ENCODE measurements around the gene CACNA1I. TPM values are rescaled to one million over a fixed set of nuclear protein-coding genes. Genes with fewer than 3 reads are reported as not detected.
A peak's percentile ranks its signal among the peaks of the same experiment; 100 is the strongest.

The CACNA1I gene
- total and polyA plus RNA-seq, 2 experiments from 2014 or later, result 0.42 to 2.4 TPM

- H3K27me3 Mint-ChIP-seq (ENCODE audit: insufficient read depth, low read depth, poor library complexity), result peaks cover 9% of the 10 kb centered on the region
- Histone ChIP-seq H3K27ac (ENCODE audit: low read depth) (no peak overlapping the region), H3K4me2 (no peak overlapping the region), H3K27me3 (ENCODE audit: insufficient read depth) (no peaks in the 10 kb centered on the region), H3F3A (replicated peaks; ENCODE audit: low read depth) (no peaks in the 10 kb centered on the region), H4K20me1 (replicated peaks; ENCODE audit: insufficient read depth) (no peaks in the 10 kb centered on the region), H2AFZ (no peak overlapping the region), H3K9me2 (ENCODE audit: insufficient read depth) (no peaks in the 10 kb centered on the region), H3K4me3 (no peak overlapping the region), H3K79me2 (replicated peaks; ENCODE audit: insufficient read depth) (no peaks in the 10 kb centered on the region), H3K36me3 (ENCODE audit: insufficient read depth) (no peaks in the 10 kb centered on the region), H3K4me1 (ENCODE audit: insufficient read depth) (no peaks in the 10 kb centered on the region)
- DNase-seq (ENCODE audit: low spot score), result no peak
- no peak overlapping the region for H3K4me3 Mint-ChIP-seq
- ATAC-seq, result peak; percentile 20
- H3K4me1 Mint-ChIP-seq, result peaks cover 12% of the 10 kb centered on the region; the same call in 2 of the 3 replicates
- H3K9me3 Mint-ChIP-seq, result no peaks in the 10 kb centered on the region
- no peaks in the 10 kb centered on the region for H3K36me3 Mint-ChIP-seq (ENCODE audit: low read depth)
- TF ChIP-seq POLR2AphosphoS5 (IDR thresholded peaks at IDR 0.05; ENCODE audit: low read depth) (no peak), ZNF114 (CRISPR knock-in tag; IDR thresholded peaks at IDR 0.05) (no peak), CTCF (conservative IDR thresholded peaks at IDR 0.05; ENCODE audit: low read depth in 2 of 2) (no peak), ZNF462 (CRISPR knock-in tag; IDR thresholded peaks at IDR 0.05) (no peak), REST (IDR thresholded peaks at IDR 0.05; ENCODE audit: unreplicated experiment) (no peak), EZH2 (IDR thresholded peaks at IDR 0.05; ENCODE audit: low read depth, unreplicated experiment) (no peak), JUNB (IDR thresholded peaks at IDR 0.05; ENCODE audit: unreplicated experiment) (no peak), EZH2phosphoT487 (IDR thresholded peaks at IDR 0.05; ENCODE audit: unreplicated experiment) (no peak), NANOG (IDR thresholded peaks at IDR 0.05; ENCODE audit: borderline replicate concordance) (no peak)
- no peak overlapping the region; the same call in 1 of the 2 replicates for H3K27ac Mint-ChIP-seq
These were observed 149.3 kb downstream of the CACNA1I start for GRCh38 chr22:39719559-39720450.

Data from GM23338 (cell line).